ENCODE results near the gene RGL4.

- TF ChIP-seq POLR2A (IDR thresholded peaks at IDR 0.05) = no peak
- TF ChIP-seq CTCF (IDR thresholded peaks at IDR 0.05) = no peak
Observed at GRCh38 chr22:23697031-23697970, 6.5 kb downstream of the RGL4 start.
